HUDEP-2 (cell line): Measurements from ENCODE around the gene BTRC.

ENCODE experiments used
- DNase-seq, 76 experiments: peaks; one replicate each; lab custom pipeline; 2025; ENCODE audit not compliant: unreplicated experiment in 76 of 76; lab: John Stamatoyannopoulos, UW

BTRC gene

GRCh38 chr10:101441541-101442455, 87.8 kb downstream of the BTRC start:
- peak in 54 of 76 experiments; percentile 9 to 84 (median 62) for DNase-seq

DNA sequence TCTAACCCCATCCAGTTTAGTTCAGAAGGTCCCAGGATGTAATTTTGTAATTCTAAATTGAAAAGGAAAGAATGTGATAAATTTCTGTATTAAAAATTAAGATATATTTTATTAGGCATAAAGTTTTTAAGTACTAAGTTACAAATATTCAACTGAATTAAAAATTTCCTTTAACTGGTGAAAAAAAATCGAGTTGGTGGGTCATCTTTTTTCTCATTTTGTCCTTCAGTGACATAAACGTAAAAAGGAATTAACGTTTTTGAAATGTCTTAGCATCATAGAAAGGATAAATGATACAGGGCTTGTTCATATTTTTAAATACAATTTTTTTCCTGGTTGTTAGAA, 88.5 kb downstream of the BTRC start:
- DNase-seq, result no peak

DNA sequence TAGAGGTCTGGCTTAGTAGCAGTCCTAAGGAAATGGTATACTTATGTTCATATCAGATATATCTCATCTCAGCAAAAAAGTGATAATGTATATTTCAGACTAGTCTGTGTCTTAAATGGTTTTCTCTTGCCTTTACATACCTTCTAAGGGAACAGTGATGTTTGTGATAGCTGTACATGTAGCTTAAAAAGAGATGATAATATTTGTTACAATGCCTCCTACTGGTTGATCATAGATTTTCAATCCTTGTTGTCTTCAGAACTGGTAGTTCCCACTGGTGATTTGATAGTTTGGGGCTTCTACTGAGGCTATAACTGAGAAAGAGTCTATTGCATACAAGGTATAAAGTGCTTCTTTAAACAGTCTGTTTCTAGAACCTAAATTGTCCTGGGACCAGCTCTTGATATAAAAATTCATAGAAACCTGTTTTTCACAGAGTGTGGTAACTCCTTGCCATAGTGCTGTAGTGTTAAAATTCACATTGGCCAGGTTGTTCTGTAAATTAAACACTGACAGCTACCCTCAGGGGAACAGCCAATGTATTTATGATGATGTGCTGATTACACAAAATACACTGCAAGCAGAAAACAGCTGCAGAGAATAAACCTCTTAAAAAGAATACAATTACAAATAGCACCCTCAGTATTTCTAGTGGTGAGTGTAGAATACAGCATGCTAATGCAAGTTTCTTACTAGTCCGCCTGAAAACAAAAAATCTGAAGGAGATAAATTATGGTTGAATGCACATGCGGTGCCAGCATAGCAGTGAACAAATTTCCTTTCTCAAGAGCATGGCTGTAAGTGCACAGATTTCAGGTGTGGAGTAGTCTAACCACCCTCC, 90.3 kb downstream of the BTRC start:
- DNase-seq, result peak in 12 of 76 experiments; percentile 8 to 33 (median 16)

DNA sequence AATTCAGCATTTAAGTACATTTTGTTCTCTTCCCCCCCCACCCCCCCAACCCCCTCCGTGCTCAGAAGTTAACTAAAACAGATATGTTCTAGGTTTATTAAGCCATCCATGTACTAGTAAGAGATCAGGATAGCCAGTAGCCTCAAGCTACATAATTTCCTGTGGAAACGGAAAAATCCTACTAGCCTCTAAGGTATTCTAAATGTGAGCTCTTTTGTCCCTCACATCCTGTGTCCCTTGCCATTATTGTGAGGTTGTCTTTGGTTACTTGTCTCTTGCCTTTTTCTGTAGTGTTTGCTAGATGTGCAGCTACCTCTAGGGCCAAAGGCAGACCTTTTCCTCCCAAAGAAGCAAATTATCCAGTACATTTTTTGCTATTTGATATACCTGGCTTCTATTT, 92.1 kb downstream of the BTRC start:
- DNase-seq, result no peak

- DNase-seq, result no peak
These were observed 93.0 kb downstream of the BTRC start for GRCh38 chr10:101446947-101447346.

- no peak for DNase-seq
These were observed 93.5 kb downstream of the BTRC start for GRCh38 chr10:101447477-101447876.

DNA sequence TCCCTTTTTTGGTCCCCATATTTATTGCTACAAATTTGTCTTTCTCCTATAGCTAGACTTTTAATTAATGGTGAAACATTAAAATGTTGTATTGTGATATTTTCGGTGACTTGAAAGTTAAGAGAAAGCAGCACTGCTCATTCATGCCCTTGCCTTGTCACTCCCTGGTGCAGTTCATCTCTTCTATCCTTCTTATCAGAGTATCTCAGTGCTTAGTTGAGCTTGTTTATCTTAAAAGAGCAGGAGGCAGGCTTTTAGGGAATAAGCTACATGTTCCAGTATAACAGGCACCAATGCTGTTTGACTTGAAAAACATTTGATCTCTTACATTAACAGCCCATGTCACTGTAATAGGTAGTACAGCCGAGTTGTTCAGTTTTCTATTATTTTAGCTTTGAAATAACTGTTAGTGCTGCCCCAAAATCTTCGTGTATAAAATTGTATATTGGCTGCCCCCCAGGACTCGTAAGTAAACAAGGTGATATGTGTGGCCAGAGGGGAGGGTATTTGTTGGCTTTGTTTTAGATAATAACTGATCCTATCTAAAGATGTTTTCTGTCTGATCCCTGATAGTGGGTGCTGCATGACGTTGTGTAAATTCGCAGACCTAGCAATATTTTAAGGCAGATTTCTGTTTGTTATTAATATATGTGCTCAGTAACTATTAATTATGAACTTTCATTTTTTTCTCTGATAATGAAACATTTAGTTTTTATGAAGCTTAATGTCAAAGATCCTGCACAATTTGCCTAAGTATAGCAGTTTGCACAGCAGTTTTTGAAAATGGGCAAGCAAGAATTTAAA, 96.5 kb downstream of the BTRC start:
- DNase-seq, result peak in 51 of 76 experiments; percentile 7 to 92 (median 71)

GRCh38 chr10:101451261-101451660, 97.3 kb downstream of the BTRC start:
- DNase-seq, result peak in 15 of 76 experiments; percentile 4 to 54 (median 26)

DNA sequence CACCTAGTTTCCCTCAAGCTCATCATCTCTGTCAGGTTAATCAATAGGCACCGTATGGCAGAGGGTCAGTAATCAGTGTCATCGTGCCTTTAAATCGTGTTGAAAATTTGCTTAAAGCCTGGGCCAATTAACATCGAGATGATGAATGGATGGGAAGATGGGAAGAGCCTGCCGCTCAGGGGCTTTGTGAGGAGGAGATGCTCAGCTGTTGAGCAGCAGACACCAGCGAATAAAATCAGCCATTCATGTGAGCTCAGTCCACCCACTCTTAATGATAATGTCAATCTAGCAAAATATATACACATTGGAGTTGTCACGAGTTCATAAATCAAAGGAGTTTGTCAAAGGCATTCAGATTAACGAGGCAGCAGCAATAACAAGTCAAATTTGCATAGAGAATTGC, 97.7 kb downstream of the BTRC start:
- DNase-seq, result peak in 10 of 76 experiments; percentile 8 to 39 (median 18)

DNA sequence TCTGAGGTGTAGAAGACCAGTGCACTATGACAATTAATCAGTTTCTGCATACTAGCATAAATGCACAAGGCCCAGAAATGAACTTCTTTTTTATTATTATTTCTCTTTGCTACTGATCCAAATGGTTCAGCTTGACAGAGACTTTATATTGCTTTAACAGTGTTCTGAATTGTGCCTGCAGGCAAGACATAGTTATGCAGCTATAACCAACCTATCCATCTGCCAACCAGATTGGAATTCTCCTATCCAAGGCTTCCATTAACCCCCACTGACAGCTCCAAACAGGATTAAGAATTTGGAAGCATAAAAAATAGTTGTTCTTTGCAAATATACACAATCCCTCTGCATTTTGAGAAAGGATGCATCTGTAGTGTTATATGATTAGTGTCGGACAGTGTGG, 98.2 kb downstream of the BTRC start:
- DNase-seq, result no peak

- DNase-seq, result peak in 4 of 76 experiments; percentile 11 to 29 (median 18)
These were observed 98.6 kb downstream of the BTRC start for GRCh38 chr10:101452593-101452992.

- no peak for DNase-seq
These were observed 99.4 kb downstream of the BTRC start for GRCh38 chr10:101453318-101453717.

DNA sequence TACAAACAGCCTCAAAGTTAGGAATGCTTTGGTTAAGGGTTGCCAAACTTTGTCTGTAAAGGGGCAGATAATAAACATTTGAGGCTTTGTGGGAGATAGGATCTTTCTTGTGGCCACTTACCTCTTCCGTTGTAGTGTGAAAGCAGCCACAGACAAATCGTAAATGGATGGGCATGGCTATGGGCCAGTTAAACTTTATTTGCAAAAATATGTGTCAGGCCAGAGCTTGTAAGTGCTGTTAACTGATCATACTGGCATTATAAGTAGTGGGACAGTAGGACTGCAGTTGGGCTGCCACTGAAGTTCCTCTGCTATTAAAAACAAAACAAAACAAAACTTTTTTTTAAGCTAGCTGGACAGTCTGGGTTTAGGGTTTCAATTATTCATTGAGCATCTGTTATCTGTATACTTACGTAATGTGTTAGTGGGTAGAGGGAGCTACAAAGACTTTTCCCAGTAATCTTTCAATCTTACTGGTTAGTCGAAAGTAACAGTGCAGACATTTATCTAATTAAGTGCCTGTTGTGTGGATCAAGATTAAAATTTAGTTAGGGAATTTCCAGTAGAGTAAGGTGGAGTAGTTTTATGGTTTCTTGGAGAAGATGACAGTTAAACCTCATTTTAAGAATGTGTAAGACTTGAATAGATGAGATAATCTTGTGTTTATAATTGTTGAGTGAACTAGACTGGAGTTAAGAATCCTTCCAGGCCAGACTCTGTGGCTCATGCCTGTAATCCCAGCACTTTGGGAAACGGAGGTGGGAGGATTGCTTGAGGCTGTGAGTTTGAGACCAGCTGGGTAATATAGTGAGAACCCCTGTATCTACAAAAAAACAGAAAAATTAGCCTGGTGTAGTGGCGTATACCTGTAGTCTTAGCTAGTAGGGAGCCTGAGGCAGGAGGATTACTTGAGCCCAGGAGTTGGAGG, 100.1 kb downstream of the BTRC start:
- DNase-seq, result peak in 66 of 76 experiments; percentile 16 to 92 (median 63)

DNA sequence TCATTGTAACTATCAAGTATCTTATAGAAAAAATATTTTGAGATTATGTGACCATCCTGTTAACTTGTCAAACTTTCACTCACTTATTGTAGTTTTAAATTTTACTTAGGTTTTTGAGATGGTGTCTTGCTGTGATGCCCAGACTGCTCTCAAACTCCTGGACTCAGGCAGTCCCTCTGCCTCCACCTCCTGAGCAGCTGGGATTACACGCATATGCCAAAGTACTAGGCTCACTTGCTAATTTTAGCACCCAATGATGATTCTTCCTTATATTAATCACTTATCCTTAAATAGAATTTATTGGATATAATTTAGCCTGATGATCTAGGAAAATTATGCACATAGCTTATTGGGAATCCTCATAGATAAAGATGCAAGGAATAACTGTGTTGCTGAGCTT, 104.9 kb downstream of the BTRC start:
- no peak for DNase-seq

GRCh38 chr10:101464082-101464481, 110.1 kb downstream of the BTRC start:
- DNase-seq, result no peak

GRCh38 chr10:101464599-101464998, 110.6 kb downstream of the BTRC start:
- peak in 1 of 76 experiments; percentile 17 for DNase-seq

DNA sequence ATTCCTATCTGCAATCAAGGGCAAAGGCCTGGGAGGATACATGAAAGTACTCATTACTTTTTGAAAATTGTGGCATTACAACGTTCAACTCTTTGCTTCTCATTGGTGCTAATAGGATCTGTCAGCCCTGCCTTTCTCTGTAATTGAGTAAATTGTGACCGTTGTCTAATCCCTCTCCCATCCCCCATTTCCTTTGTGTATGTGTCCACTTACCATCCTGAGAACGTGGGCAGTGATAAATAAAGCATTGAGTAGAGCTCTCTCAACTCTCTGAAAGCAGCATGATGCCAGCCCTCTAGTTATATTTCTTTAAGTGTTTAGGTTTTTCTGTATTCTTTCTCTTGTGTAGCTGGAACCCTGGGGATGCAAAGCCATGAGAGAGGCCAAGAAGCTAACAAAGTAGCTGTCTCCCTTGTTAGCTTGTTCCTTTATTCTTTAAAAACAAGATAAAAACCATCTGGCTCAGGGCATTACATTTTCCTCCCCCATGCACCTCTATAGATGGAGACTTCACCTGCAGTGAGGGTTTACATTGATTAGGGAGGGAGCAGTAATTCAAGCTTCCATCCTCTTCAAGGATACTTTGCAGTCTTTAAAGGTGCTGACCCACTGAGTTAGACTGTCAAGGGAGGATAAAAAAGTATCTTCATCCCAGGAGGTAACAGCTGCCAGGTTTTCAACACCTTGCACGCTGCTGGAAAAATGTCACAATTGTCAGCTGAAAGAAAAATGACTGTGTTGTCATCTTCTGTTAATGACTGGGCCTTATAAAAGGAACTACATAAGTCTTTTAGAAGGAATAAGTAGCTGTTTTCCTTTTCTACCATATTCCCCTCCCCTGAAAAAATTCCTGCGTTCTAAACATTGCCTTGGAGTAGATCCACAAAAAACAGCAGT, 112.3 kb downstream of the BTRC start:
- DNase-seq, result no peak

GRCh38 chr10:101467286-101467770, 113.4 kb downstream of the BTRC start:
- peak in 47 of 76 experiments; percentile 4 to 85 (median 58) for DNase-seq
